ENCODE data around the gene ARID1B. TPM values are rescaled to one million over a fixed set of nuclear protein-coding genes. Genes with fewer than 3 reads are reported as not detected.

Gene ARID1B
- total and polyA plus RNA-seq, 9 of the 15 experiments (the other 6 are each of a cell fraction or from before 2014, with no cell fraction given): 12.5 to 50.5 (median 25.8) TPM

DNA sequence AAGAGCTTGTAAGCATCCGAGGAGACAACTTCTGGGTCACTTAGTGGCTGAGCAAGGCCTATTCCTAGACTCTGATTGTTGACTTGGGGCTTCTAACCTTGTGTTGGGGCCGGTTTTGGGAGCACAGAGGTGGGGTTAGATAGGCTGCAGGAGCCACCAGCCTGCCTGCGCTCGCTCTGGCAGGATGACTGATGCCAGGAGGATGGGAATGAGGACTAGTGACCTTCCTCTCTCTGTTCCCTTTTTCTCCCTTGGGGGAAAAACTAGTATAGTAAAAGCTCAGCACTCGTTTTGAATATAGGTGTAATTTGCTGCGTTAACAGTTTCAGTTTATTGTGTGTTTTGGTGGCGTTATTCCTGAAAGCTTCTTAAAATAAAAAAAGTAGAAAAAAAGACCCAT lies 141.5 kb downstream of the ARID1B start:
- peaks cover 0 to 4% of the 10 kb centered on the region in 2 experiments; a peak in 1 of 5 replicates for H3K4me1 ChIP-seq (replicated peaks in 1 of 2; ENCODE audit: control insufficient read depth in 2 of 2, insufficient read depth in 2 of 2, low read length in 2 of 2)
- H3K4me3 ChIP-seq: no peak overlapping the region
- H3K9ac ChIP-seq (ENCODE audit: insufficient read depth in 1 of 2, low read depth in 2 of 2, low read length in 2 of 2): no peak overlapping the region
- H2AFZ ChIP-seq (ENCODE audit: low read depth, low read length): no peak overlapping the region
- H3K9me1 ChIP-seq (ENCODE audit: control insufficient read depth, insufficient read depth, low read length): no peaks in the 10 kb centered on the region
- no TSS peak for BruUV-seq (replicated peaks)
- H3K9me3 ChIP-seq (replicated peaks; ENCODE audit: control insufficient read depth, insufficient read depth, low read depth, low read length): no peaks in the 10 kb centered on the region
- ChIA-PET CTCF (ENCODE audit: low intra/inter-chr PET ratio) (no interaction called here), POLR2A (interaction anchor here (0.6 to 0.9 kb wide), 4 partner anchors 9 to 141 kb away, joined by 3 to 6 read pairs (median 4); no protein-coding TSS in a partner anchor)
- H3K27ac ChIP-seq (ENCODE audit: extremely low read depth, low read depth, low read length): no peak overlapping the region
- no peak for DNase-seq (ENCODE audit: extremely low read depth in 1 of 4, low spot score in 3 of 4)
- no peak overlapping the region for H3K4me2 ChIP-seq (ENCODE audit: insufficient read depth, low read length)
- H3K27me3 ChIP-seq (ENCODE audit: control insufficient read depth in 2 of 2, insufficient read depth in 2 of 2, low read length in 2 of 2): no peaks in the 10 kb centered on the region
- no peak for FAIRE-seq
- 82% methylated on average over 7 of the region's 7 CpGs for WGBS (ENCODE audit: insufficient coverage, low coverage, missing lambda C conversion rate)
- no peaks in the 10 kb centered on the region for H3K36me3 ChIP-seq (ENCODE audit: control insufficient read depth, insufficient read depth, low read length)
- no peak for ATAC-seq
- peaks cover 3% of the 10 kb centered on the region; the same call in 1 of the 3 replicates for H3K79me2 ChIP-seq (ENCODE audit: control insufficient read depth, insufficient read depth, low read length)
- H4K20me1 ChIP-seq (replicated peaks; ENCODE audit: control insufficient read depth, insufficient read depth, low read length): no peaks in the 10 kb centered on the region; the same call in 1 of the 2 replicates
- in situ Hi-C loops (cut with MboI): no loop called here
- intact Hi-C loops (cut with micrococcal nuclease): no loop called here
- no peak for TF ChIP-seq GABPA (tag; conservative IDR thresholded peaks at IDR 0.05; ENCODE audit: low read depth)
- TF ChIP-seq ZNF316 (IDR thresholded peaks at IDR 0.05): 0 out of 2 replicates have a peak, but pooled peaks have one; percentile 12

DNA sequence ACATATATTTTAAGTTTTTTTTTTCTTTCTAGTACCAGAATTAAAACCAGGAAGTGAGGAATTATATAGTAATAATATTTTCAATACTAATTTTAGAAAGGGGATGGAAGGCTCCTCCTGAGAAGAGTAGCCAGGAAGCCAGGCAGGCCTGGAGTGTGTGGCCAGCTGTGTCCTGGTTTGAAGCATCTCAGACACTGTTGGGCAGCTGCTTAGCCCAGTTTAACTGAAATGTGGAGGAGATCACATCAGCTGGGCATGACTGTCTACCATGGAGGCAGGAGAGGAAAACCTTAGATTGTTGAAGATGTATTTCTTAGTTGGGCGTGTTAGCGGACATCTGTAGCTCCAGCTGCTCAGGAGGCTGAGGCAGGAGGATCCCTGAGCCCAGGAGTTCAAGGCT lies 142.2 kb downstream of the ARID1B start:
- intact Hi-C loops (cut with micrococcal nuclease) (no loop called here), in situ Hi-C loops (cut with MboI) (no loop called here)
- Histone ChIP-seq H3K27me3 (ENCODE audit: control insufficient read depth in 2 of 2, insufficient read depth in 2 of 2, low read length in 2 of 2) (no peaks in the 10 kb centered on the region), H2AFZ (ENCODE audit: low read depth, low read length) (no peak overlapping the region), H3K9me1 (ENCODE audit: control insufficient read depth, insufficient read depth, low read length) (no peaks in the 10 kb centered on the region), H3K79me2 (ENCODE audit: control insufficient read depth, insufficient read depth, low read length) (peaks cover 3% of the 10 kb centered on the region; the same call in 1 of the 3 replicates), H3K4me3 (no peak overlapping the region), H3K4me2 (ENCODE audit: insufficient read depth, low read length) (no peak overlapping the region), H3K9me3 (replicated peaks; ENCODE audit: control insufficient read depth, insufficient read depth, low read depth, low read length) (no peaks in the 10 kb centered on the region), H4K20me1 (replicated peaks; ENCODE audit: control insufficient read depth, insufficient read depth, low read length) (no peaks in the 10 kb centered on the region; the same call in 1 of the 2 replicates), H3K36me3 (ENCODE audit: control insufficient read depth, insufficient read depth, low read length) (no peaks in the 10 kb centered on the region), H3K9ac (ENCODE audit: insufficient read depth in 1 of 2, low read depth in 2 of 2, low read length in 2 of 2) (no peak overlapping the region; a peak in 1 of 4 replicates), H3K27ac (ENCODE audit: extremely low read depth, low read depth, low read length) (no peak overlapping the region), H3K4me1 (replicated peaks in 1 of 2; ENCODE audit: control insufficient read depth in 2 of 2, insufficient read depth in 2 of 2, low read length in 2 of 2) (no peaks in the 10 kb centered on the region)
- BruUV-seq (replicated peaks): no TSS peak
- DNase-seq (ENCODE audit: extremely low read depth in 1 of 4, low spot score in 3 of 4): no peak
- ChIA-PET CTCF (ENCODE audit: low intra/inter-chr PET ratio) (no interaction called here), POLR2A (interaction anchor here (0.6 to 0.9 kb wide), 3 partner anchors 9 to 140 kb away, joined by 3 to 4 read pairs (median 3); no protein-coding TSS in a partner anchor)
- TF ChIP-seq YY1 (IDR thresholded peaks at IDR 0.05; ENCODE audit: borderline replicate concordance in 1 of 3, control insufficient read depth in 1 of 3, extremely low read depth in 1 of 3, insufficient read depth in 3 of 3, insufficient read length in 1 of 3, insufficient replicate concordance in 2 of 3, low read depth in 1 of 3, low read length in 2 of 3) (no peak), ELF4 (CRISPR knock-in tag; IDR thresholded peaks at IDR 0.05) (no peak), ZNF644 (tag; IDR thresholded peaks at IDR 0.05; ENCODE audit: low read depth) (no peak), RFX5 (IDR thresholded peaks at IDR 0.05; ENCODE audit: low read depth, low read length) (no peak)
- TF ChIP-seq, protein P1, sequence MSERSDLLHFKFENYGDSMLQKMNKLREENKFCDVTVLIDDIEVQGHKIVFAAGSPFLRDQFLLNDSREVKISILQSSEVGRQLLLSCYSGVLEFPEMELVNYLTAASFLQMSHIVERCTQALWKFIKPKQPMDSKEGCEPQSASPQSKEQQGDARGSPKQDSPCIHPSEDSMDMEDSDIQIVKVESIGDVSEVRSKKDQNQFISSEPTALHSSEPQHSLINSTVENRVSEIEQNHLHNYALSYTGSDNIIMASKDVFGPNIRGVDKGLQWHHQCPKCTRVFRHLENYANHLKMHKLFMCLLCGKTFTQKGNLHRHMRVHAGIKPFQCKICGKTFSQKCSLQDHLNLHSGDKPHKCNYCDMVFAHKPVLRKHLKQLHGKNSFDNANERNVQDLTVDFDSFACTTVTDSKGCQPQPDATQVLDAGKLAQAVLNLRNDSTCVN (CRISPR knock-in tag; IDR thresholded peaks at IDR 0.05): no peak
- ATAC-seq: no peak
- FAIRE-seq: no peak
- 97% methylated on average over 2 of the region's 2 CpGs for WGBS (ENCODE audit: insufficient coverage, low coverage, missing lambda C conversion rate)
